ENCODE measurements around the gene CLDN1. TPM values are rescaled to one million over a fixed set of nuclear protein-coding genes. Genes with fewer than 3 reads are reported as not detected.

The CLDN1 gene
- total RNA-seq, 2 donors from 2014 or later = 8.8 to 52.3 TPM

GRCh38 chr3:190320594-190321362 lies 1.5 kb downstream of the CLDN1 start:
- H3K4me3 ChIP-seq = no peak overlapping the region

GRCh38 chr3:190319660-190320059 lies 2.6 kb downstream of the CLDN1 start:
- H3K27me3 ChIP-seq (replicated peaks; ENCODE audit: insufficient read depth) = no peaks in the 10 kb centered on the region
- no peak for DNase-seq (ENCODE audit: low spot score)
- intact Hi-C loops (cut with DNase I) = loop anchor here (5.0 kb wide), 1 partner anchor 352 kb away; no protein-coding TSS in a partner anchor
- no peak overlapping the region for H3K4me3 ChIP-seq
- H3K4me1 ChIP-seq (replicated peaks) = no peaks in the 10 kb centered on the region
- no peak for TF ChIP-seq POLR2A (IDR thresholded peaks at IDR 0.05)
- no peak for TF ChIP-seq POLR2AphosphoS5 (IDR thresholded peaks at IDR 0.05)
- no peak overlapping the region for H3K27ac ChIP-seq
- no peaks in the 10 kb centered on the region for H3K9me3 ChIP-seq
- no peaks in the 10 kb centered on the region for H3K36me3 ChIP-seq
- WGBS = 76% methylated on average over 4 of the region's 4 CpGs

More at GRCh38 chr3:190320594-190321362, 1.5 kb downstream of the CLDN1 start:
- Histone ChIP-seq H3K27me3 (replicated peaks; ENCODE audit: insufficient read depth) (no peaks in the 10 kb centered on the region), H3K36me3 (no peaks in the 10 kb centered on the region), H3K27ac (no peak overlapping the region), H3K4me1 (replicated peaks) (no peaks in the 10 kb centered on the region), H3K9me3 (no peaks in the 10 kb centered on the region)
- TF ChIP-seq CTCF (IDR thresholded peaks at IDR 0.05) (no peak), POLR2A (IDR thresholded peaks at IDR 0.05) (no peak), POLR2AphosphoS5 (IDR thresholded peaks at IDR 0.05) (no peak)
- DNase-seq (ENCODE audit: low spot score) = no peak
- 86% methylated on average over 7 of the region's 7 CpGs for WGBS
- intact Hi-C loops (cut with DNase I) = loop anchor here (5.0 kb wide), 1 partner anchor 353 kb away; no protein-coding TSS in a partner anchor

- Histone ChIP-seq H3K9me3 (no peaks in the 10 kb centered on the region), H3K4me1 (replicated peaks) (no peaks in the 10 kb centered on the region), H3K27me3 (replicated peaks; ENCODE audit: insufficient read depth) (no peaks in the 10 kb centered on the region), H3K27ac (no peak overlapping the region), H3K36me3 (no peaks in the 10 kb centered on the region), H3K4me3 (no peak overlapping the region)
- TF ChIP-seq CTCF (IDR thresholded peaks at IDR 0.05) = no peak
- no peak for TF ChIP-seq POLR2AphosphoS5 (IDR thresholded peaks at IDR 0.05)
- no peak for TF ChIP-seq POLR2A (IDR thresholded peaks at IDR 0.05)
- no peak for DNase-seq (ENCODE audit: low spot score)
- 74% methylated on average over 5 of the region's 5 CpGs for WGBS
- intact Hi-C loops (cut with DNase I) = no loop called here
Observed at GRCh38 chr3:190318666-190319065, 3.6 kb downstream of the CLDN1 start.

GRCh38 chr3:190314741-190315140 lies 7.5 kb downstream of the CLDN1 start:
- Histone ChIP-seq H3K4me1 (replicated peaks) (no peaks in the 10 kb centered on the region), H3K27ac (no peak overlapping the region), H3K4me3 (no peak overlapping the region), H3K9me3 (no peaks in the 10 kb centered on the region), H3K27me3 (replicated peaks; ENCODE audit: insufficient read depth) (no peaks in the 10 kb centered on the region), H3K36me3 (no peaks in the 10 kb centered on the region)
- no peak for DNase-seq (ENCODE audit: low spot score)
- intact Hi-C loops (cut with DNase I) = no loop called here
- WGBS = 77% methylated on average over 1 of the region's 1 CpG
- TF ChIP-seq CTCF (IDR thresholded peaks at IDR 0.05) (no peak), POLR2A (IDR thresholded peaks at IDR 0.05) (no peak), POLR2AphosphoS5 (IDR thresholded peaks at IDR 0.05) (no peak)

GRCh38 chr3:190309414-190309813 lies 12.8 kb downstream of the CLDN1 start:
- Histone ChIP-seq H3K4me1 (replicated peaks) (no peaks in the 10 kb centered on the region), H3K27ac (no peak overlapping the region), H3K9me3 (no peaks in the 10 kb centered on the region), H3K4me3 (no peak overlapping the region), H3K36me3 (no peaks in the 10 kb centered on the region), H3K27me3 (replicated peaks; ENCODE audit: insufficient read depth) (no peaks in the 10 kb centered on the region)
- WGBS = 54% methylated on average over 3 of the region's 3 CpGs
- no peak for TF ChIP-seq CTCF (IDR thresholded peaks at IDR 0.05)
- no peak for TF ChIP-seq POLR2A (IDR thresholded peaks at IDR 0.05)
- no peak for TF ChIP-seq POLR2AphosphoS5 (IDR thresholded peaks at IDR 0.05)
- intact Hi-C loops (cut with DNase I) = no loop called here
- DNase-seq (ENCODE audit: low spot score) = no peak
